Measurements from ENCODE around the gene BRIP1.

DNA sequence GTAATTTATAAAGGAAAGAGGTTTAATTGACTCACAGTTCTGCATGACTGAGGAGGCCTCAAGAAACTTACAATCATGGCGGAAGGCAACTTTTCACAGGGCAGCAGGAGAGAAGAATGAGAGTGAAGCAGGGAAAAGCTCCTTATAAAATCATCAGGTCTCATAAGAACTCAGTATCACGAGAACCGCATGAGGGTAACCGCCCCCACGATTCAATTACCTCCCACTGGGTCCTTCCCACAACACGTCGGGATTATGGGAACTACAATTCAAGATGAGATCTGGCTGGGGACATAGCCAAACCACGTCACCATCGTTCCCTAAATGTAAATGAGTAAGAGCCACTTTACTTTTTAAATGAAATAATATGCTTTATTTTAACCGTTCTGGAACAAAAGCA lies 182.4 kb downstream of the BRIP1 start:
- TF ChIP-seq, protein P1, sequence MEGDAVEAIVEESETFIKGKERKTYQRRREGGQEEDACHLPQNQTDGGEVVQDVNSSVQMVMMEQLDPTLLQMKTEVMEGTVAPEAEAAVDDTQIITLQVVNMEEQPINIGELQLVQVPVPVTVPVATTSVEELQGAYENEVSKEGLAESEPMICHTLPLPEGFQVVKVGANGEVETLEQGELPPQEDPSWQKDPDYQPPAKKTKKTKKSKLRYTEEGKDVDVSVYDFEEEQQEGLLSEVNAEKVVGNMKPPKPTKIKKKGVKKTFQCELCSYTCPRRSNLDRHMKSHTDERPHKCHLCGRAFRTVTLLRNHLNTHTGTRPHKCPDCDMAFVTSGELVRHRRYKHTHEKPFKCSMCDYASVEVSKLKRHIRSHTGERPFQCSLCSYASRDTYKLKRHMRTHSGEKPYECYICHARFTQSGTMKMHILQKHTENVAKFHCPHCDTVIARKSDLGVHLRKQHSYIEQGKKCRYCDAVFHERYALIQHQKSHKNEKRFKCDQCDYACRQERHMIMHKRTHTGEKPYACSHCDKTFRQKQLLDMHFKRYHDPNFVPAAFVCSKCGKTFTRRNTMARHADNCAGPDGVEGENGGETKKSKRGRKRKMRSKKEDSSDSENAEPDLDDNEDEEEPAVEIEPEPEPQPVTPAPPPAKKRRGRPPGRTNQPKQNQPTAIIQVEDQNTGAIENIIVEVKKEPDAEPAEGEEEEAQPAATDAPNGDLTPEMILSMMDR (IDR thresholded peaks at IDR 0.05): no peak
- no peak for TF ChIP-seq POLR2AphosphoS5 (IDR thresholded peaks at IDR 0.05; ENCODE audit: low read depth, low read length)
- TF ChIP-seq SIN3A (IDR thresholded peaks at IDR 0.05; ENCODE audit: borderline replicate concordance, insufficient read depth, low read depth, low read length): no peak
- TF ChIP-seq, protein P2, sequence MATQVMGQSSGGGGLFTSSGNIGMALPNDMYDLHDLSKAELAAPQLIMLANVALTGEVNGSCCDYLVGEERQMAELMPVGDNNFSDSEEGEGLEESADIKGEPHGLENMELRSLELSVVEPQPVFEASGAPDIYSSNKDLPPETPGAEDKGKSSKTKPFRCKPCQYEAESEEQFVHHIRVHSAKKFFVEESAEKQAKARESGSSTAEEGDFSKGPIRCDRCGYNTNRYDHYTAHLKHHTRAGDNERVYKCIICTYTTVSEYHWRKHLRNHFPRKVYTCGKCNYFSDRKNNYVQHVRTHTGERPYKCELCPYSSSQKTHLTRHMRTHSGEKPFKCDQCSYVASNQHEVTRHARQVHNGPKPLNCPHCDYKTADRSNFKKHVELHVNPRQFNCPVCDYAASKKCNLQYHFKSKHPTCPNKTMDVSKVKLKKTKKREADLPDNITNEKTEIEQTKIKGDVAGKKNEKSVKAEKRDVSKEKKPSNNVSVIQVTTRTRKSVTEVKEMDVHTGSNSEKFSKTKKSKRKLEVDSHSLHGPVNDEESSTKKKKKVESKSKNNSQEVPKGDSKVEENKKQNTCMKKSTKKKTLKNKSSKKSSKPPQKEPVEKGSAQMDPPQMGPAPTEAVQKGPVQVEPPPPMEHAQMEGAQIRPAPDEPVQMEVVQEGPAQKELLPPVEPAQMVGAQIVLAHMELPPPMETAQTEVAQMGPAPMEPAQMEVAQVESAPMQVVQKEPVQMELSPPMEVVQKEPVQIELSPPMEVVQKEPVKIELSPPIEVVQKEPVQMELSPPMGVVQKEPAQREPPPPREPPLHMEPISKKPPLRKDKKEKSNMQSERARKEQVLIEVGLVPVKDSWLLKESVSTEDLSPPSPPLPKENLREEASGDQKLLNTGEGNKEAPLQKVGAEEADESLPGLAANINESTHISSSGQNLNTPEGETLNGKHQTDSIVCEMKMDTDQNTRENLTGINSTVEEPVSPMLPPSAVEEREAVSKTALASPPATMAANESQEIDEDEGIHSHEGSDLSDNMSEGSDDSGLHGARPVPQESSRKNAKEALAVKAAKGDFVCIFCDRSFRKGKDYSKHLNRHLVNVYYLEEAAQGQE (IDR thresholded peaks at IDR 0.05; ENCODE audit: insufficient read depth in 1 of 2, low read depth in 2 of 2, low read length in 1 of 2): no peak
- TF ChIP-seq TCF7L2 (IDR thresholded peaks at IDR 0.05; ENCODE audit: low read depth, low read length): no peak
